T-helper 1 cell treated with Interleukin-12 subunit alpha and Interleukin-12 subunit beta and Interleukin-4 antibody, amounts not matched to agents 30 ng/mL and 1 ng/mL, for 36 hours (primary cell): Measurements from ENCODE around the gene EIF3D. TPM values are rescaled to one million over a fixed set of nuclear protein-coding genes. Genes with fewer than 3 reads are reported as not detected.

Experiments used
- intact Hi-C: fragments of 100-400 bp; cut with micrococcal nuclease; formaldehyde crosslinking; loops from one replicate; pipeline ENCODE4 v1.15.1; 2024
- total RNA-seq: library from RNA; stranded (reverse); gene quantifications from 2 replicates; pipeline ENCODE4 v1.2.3, GENCODE V29; 2022

Gene EIF3D
- total RNA-seq, 1 donor from 2014 or later: 201 TPM

GRCh38 chr22:36510384-36510783 is 18.6 kb downstream of the EIF3D start:
- intact Hi-C loops: no loop called here

- intact Hi-C loops: loop anchor here (1.0 kb wide), 2 partner anchors 22 to 26 kb away; partner anchors contain the start of genes EIF3D and TXN2
These were observed 21.4 kb downstream of the EIF3D start for GRCh38 chr22:36507518-36508010.

GRCh38 chr22:36506637-36507517 is 22.1 kb downstream of the EIF3D start, which contains the start of gene FOXRED2:
FOXRED2 (minus strand) TSS chr22:36507040; CDS start chr22:36506422, 618 bp downstream.
- intact Hi-C loops: loop anchor here (1.0 kb wide), 2 partner anchors 22 to 26 kb away; partner anchors contain the start of genes EIF3D and TXN2

GRCh38 chr22:36505998-36506635 is 22.8 kb downstream of the EIF3D start:
- intact Hi-C loops: no loop called here

GRCh38 chr22:36497910-36498665 is 30.9 kb downstream of the EIF3D start:
- intact Hi-C loops: no loop called here

GRCh38 chr22:36493690-36494110 is 35.3 kb downstream of the EIF3D start:
- intact Hi-C loops: no loop called here

- intact Hi-C loops: no loop called here
These were observed 36.9 kb downstream of the EIF3D start for GRCh38 chr22:36492109-36492508.

- intact Hi-C loops: no loop called here
These were observed 37.8 kb downstream of the EIF3D start for GRCh38 chr22:36491155-36491554.

GRCh38 chr22:36486619-36487384 is 42.2 kb downstream of the EIF3D start:
- intact Hi-C loops: loop anchor here (1.0 kb wide), 4 partner anchors 186 to 363 kb away; no protein-coding TSS in a partner anchor

GRCh38 chr22:36481393-36482168 is 47.4 kb downstream of the EIF3D start, which contains the start of gene TXN2:
TXN2 (minus strand) TSS chr22:36481640; CDS start chr22:36480837, 803 bp downstream.
- intact Hi-C loops: loop anchor here (1.0 to 2.0 kb wide), 8 partner anchors 26 to 325 kb away; partner anchors contain the start of genes APOL2, EIF3D and FOXRED2

GRCh38 chr22:36480941-36481392 is 48.0 kb downstream of the EIF3D start:
- intact Hi-C loops: loop anchor here (1.0 kb wide), 3 partner anchors 26 to 150 kb away; partner anchors contain the start of gene FOXRED2

- intact Hi-C loops: no loop called here
These were observed 50.0 kb downstream of the EIF3D start for GRCh38 chr22:36478966-36479365.

- intact Hi-C loops: no loop called here
These were observed 53.6 kb downstream of the EIF3D start for GRCh38 chr22:36475341-36475740.

GRCh38 chr22:36472689-36473088 is 56.3 kb downstream of the EIF3D start:
- intact Hi-C loops: no loop called here

- intact Hi-C loops: no loop called here
These were observed 57.6 kb downstream of the EIF3D start for GRCh38 chr22:36471341-36471821.

- intact Hi-C loops: loop anchor here (1.0 kb wide), 4 partner anchors 16 to 170 kb away; no protein-coding TSS in a partner anchor
These were observed 58.0 kb downstream of the EIF3D start for GRCh38 chr22:36470994-36471331.

- intact Hi-C loops: loop anchor here (1.0 kb wide), 4 partner anchors 15 to 169 kb away; no protein-coding TSS in a partner anchor
These were observed 58.6 kb downstream of the EIF3D start for GRCh38 chr22:36470162-36470993.

- intact Hi-C loops: no loop called here
These were observed 59.8 kb downstream of the EIF3D start for GRCh38 chr22:36469094-36469710.
